IMR-90 (cell line): Measurements from ENCODE around the gene NRIP3.

ENCODE experiments used
- CTCF ChIP-seq: conservative IDR thresholded peaks from 2 replicates; pipeline ENCODE4 v1.5.1; 2012; ENCODE audit warnings: mild to moderate bottlenecking, low read depth, low read length, improper control_type of control experiment
- POLR2A ChIP-seq: IDR thresholded peaks from 2 replicates; pipeline ENCODE4 v1.6.1; 2012; ENCODE audit warnings: mild to moderate bottlenecking, low read depth, low read length
- RCOR1 ChIP-seq: IDR thresholded peaks from 2 replicates; pipeline ENCODE4 v1.6.1; 2012; ENCODE audit warnings: mild to moderate bottlenecking, low read length, improper control_type of control experiment; ENCODE audit not compliant: insufficient replicate concordance

GRCh38 chr11:9005087-9005486, 1.3 kb upstream of the NRIP3 start:
- no peak for TF ChIP-seq CTCF
- no peak for TF ChIP-seq POLR2A
- no peak for TF ChIP-seq RCOR1
